ENCODE results near the gene CYP2W1. TPM values are rescaled to one million over a fixed set of nuclear protein-coding genes. Genes with fewer than 3 reads are reported as not detected.

Gene CYP2W1
- total and polyA plus RNA-seq, 2 donors (not counting 3 experiments of a cell fraction or from before 2014, with no cell fraction given), result not detected

GRCh38 chr7:990352-990932 lies 7.5 kb downstream of the CYP2W1 start:
- BruUV-seq (replicated peaks), result no TSS peak
- POLR2A ChIA-PET, result no interaction called here

More at GRCh38 chr7:990352-990932, 7.5 kb downstream of the CYP2W1 start:
- no peak overlapping the region for H3K4me2 ChIP-seq (ENCODE audit: insufficient read depth, low read length)
- no peaks in the 10 kb centered on the region for H3K27me3 ChIP-seq (ENCODE audit: control insufficient read depth in 2 of 2, insufficient read depth in 2 of 2, low read length in 2 of 2)
- H3K36me3 ChIP-seq (ENCODE audit: control insufficient read depth in 2 of 2, extremely low read depth in 1 of 2, insufficient read depth in 2 of 2, low read length in 2 of 2), result no peaks in the 10 kb centered on the region
- intact Hi-C loops (cut with micrococcal nuclease), result no loop called here
- dilution Hi-C loops (cut with MboI; ENCODE audit: extremely low pct_ligation_motif_present, low sequenced_read_pairs), result no loop called here
- no peaks in the 10 kb centered on the region for H3K79me2 ChIP-seq (ENCODE audit: control insufficient read depth, insufficient read depth, low read length)
- H3K9ac ChIP-seq (replicated peaks; ENCODE audit: extremely low read depth, insufficient read depth, low read length), result no peak overlapping the region
- CTCF ChIA-PET, result interaction anchor here (0.6 to 10.0 kb wide), 3 partner anchors 76 to 416 kb away, joined by 3 to 459 read pairs (median 4); no protein-coding TSS in a partner anchor
- H3K4me3 ChIP-seq (replicated peaks in 1 of 3; ENCODE audit: insufficient read depth in 1 of 3, low read depth in 1 of 3, low read length in 3 of 3), result no peak overlapping the region
- H3K27ac ChIP-seq (ENCODE audit: insufficient read depth, low read depth, low read length), result no peak overlapping the region
- H3K4me1 ChIP-seq (ENCODE audit: control insufficient read depth, extremely low read depth, insufficient read depth, low read length), result peaks cover 2% of the 10 kb centered on the region
- H3K9me3 ChIP-seq (replicated peaks; ENCODE audit: control insufficient read depth, insufficient read depth, low read length), result no peaks in the 10 kb centered on the region
- no peaks in the 10 kb centered on the region for H4K20me1 ChIP-seq (replicated peaks; ENCODE audit: control insufficient read depth, extremely low read depth, insufficient read depth, low read length)
- H2AFZ ChIP-seq (ENCODE audit: low read depth, low read length), result no peak overlapping the region
- TF ChIP-seq, protein P1, sequence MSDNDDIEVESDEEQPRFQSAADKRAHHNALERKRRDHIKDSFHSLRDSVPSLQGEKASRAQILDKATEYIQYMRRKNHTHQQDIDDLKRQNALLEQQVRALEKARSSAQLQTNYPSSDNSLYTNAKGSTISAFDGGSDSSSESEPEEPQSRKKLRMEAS (IDR thresholded peaks at IDR 0.05; ENCODE audit: insufficient read depth, insufficient read length), result no peak
- TF ChIP-seq POLR2AphosphoS5 (IDR thresholded peaks at IDR 0.05; ENCODE audit: insufficient read depth, low read depth, low read length) (no peak), CTCF (IDR thresholded peaks at IDR 0.05; ENCODE audit: extremely low read depth in 1 of 2, insufficient read depth in 1 of 2, low read depth in 1 of 2, low read length in 2 of 2) (no peak), POLR2A (IDR thresholded peaks at IDR 0.05; ENCODE audit: low read depth, low read length) (no peak), FOS (IDR thresholded peaks at IDR 0.05; ENCODE audit: borderline replicate concordance, insufficient read depth, low read length) (no peak), GATA2 (IDR thresholded peaks at IDR 0.05; ENCODE audit: insufficient read depth, insufficient read length, low read depth, low read length) (no peak), MYC (IDR thresholded peaks at IDR 0.05; ENCODE audit: low read depth, low read length) (no peak), EZH2 (IDR thresholded peaks at IDR 0.05; ENCODE audit: borderline replicate concordance, low read depth, low read length, severe bottlenecking) (no peak), JUN (IDR thresholded peaks at IDR 0.05; ENCODE audit: borderline replicate concordance, insufficient read depth, insufficient read length, low read depth) (no peak)
- no peaks in the 10 kb centered on the region for H3K9me1 ChIP-seq (replicated peaks; ENCODE audit: control insufficient read depth, extremely low read depth, insufficient read depth, low read length)
- no peak for FAIRE-seq
- no peak for DNase-seq (ENCODE audit: low read depth, low spot score)

Measured in endothelial cell of umbilical vein (primary cell).